Measurements from ENCODE around the gene GPR78.

Gene GPR78

DNA sequence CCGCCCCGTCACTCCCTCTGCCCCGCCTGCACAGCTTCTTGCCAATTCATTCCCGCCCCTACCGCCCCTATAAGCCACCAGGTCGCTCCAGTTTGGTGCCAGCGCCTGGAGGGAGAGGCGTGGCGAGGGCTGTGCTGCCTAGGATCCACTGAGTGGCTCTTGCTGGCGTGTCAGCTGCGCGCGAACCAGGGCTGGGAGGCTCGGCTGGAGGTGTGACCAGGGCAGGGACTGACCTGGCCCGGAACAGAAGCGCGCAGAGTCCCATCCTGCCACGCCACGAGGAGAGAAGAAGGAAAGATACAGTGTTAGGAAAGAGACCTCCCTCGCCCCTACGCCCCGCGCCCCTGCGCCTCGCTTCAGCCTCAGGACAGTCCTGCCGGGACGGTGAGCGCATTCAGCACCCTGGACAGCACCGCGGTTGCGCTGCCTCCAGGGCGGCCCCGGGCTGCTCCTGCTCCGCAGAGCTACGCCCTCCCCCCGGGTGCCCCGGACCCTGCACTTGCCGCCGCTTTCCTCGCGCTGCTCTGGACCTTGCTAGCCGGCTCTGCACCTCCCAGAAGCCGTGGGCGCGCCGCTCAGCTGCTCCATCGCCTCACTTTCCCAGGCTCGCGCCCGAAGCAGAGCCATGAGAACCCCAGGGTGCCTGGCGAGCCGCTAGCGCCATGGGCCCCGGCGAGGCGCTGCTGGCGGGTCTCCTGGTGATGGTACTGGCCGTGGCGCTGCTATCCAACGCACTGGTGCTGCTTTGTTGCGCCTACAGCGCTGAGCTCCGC, at the start of gene GPR78:
GPR78 (plus strand) TSS at position 72 of the 773 bp plus-strand sequence; CDS start at position 663, 591 bp downstream.
- ATAC-seq: peak; percentile 94
- no peak for TF ChIP-seq RARB (CRISPR knock-in tag; IDR thresholded peaks at IDR 0.05)
- 0 out of 2 replicates have a peak, but pooled peaks have one; percentile 33 for TF ChIP-seq ZFP3 (CRISPR knock-in tag; IDR thresholded peaks at IDR 0.05)
- no peak for TF ChIP-seq POU6F1 (CRISPR knock-in tag; IDR thresholded peaks at IDR 0.05; ENCODE audit: borderline replicate concordance, low read depth)
- no peak for TF ChIP-seq SNAI2 (CRISPR knock-in tag; IDR thresholded peaks at IDR 0.05)
- no peak for TF ChIP-seq GLIS3 (CRISPR knock-in tag; IDR thresholded peaks at IDR 0.05)
- TF ChIP-seq ZNF8 (CRISPR knock-in tag; IDR thresholded peaks at IDR 0.05): no peak
- TF ChIP-seq, protein P1, sequence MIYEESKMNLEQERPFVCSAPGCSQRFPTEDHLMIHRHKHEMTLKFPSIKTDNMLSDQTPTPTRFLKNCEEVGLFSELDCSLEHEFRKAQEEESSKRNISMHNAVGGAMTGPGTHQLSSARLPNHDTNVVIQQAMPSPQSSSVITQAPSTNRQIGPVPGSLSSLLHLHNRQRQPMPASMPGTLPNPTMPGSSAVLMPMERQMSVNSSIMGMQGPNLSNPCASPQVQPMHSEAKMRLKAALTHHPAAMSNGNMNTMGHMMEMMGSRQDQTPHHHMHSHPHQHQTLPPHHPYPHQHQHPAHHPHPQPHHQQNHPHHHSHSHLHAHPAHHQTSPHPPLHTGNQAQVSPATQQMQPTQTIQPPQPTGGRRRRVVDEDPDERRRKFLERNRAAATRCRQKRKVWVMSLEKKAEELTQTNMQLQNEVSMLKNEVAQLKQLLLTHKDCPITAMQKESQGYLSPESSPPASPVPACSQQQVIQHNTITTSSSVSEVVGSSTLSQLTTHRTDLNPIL (CRISPR knock-in tag; IDR thresholded peaks at IDR 0.05; ENCODE audit: low read depth): no peak
- TF ChIP-seq ZC3H10 (CRISPR knock-in tag; IDR thresholded peaks at IDR 0.05): no peak
- no peak for TF ChIP-seq CSDC2 (CRISPR knock-in tag; IDR thresholded peaks at IDR 0.05)

DNA sequence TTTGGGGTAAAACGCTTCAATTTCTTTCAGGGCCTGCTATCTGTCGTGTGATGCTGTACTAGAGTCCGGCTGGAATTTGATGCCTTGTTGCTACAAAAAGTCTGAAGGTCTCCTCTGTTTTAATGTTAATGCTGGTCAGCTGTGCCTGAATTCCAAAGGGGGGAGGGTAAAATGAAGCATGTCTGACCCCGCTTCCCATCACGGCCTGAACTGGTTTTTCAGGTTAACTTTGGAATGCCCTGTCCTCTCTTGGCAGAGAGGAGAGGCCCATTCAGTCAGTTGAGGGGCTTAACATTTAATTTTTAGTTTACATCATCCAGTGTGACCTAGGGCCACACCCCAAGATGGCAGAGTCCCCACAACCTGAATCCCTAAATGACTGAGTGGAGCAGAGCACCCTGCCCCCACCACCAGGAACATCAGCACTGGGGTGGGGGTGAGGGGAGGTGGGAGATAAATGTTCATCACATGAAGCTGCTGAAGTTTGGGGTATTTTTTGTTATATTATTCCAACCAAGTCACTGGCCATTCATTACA, 47.9 kb upstream of the GPR78 start:
- ATAC-seq: no peak
- TF ChIP-seq SNAI2 (CRISPR knock-in tag; IDR thresholded peaks at IDR 0.05) (no peak), ZNF70 (CRISPR knock-in tag; IDR thresholded peaks at IDR 0.05) (no peak), CSDC2 (CRISPR knock-in tag; IDR thresholded peaks at IDR 0.05) (no peak), TCF4 (CRISPR knock-in tag; IDR thresholded peaks at IDR 0.05; ENCODE audit: borderline replicate concordance) (no peak), ZFP3 (CRISPR knock-in tag; IDR thresholded peaks at IDR 0.05) (no peak), CSRNP3 (CRISPR knock-in tag; IDR thresholded peaks at IDR 0.05) (no peak), ZFP30 (CRISPR knock-in tag; IDR thresholded peaks at IDR 0.05) (no peak), OSR1 (CRISPR knock-in tag; IDR thresholded peaks at IDR 0.05) (no peak), ISL1 (CRISPR knock-in tag; IDR thresholded peaks at IDR 0.05) (no peak), RARB (CRISPR knock-in tag; IDR thresholded peaks at IDR 0.05) (no peak), ESRRG (CRISPR knock-in tag; IDR thresholded peaks at IDR 0.05) (no peak), TOX (CRISPR knock-in tag; IDR thresholded peaks at IDR 0.05; ENCODE audit: borderline replicate concordance) (no peak)
- TF ChIP-seq, protein P1 (CRISPR knock-in tag; IDR thresholded peaks at IDR 0.05; ENCODE audit: low read depth): no peak

DNA sequence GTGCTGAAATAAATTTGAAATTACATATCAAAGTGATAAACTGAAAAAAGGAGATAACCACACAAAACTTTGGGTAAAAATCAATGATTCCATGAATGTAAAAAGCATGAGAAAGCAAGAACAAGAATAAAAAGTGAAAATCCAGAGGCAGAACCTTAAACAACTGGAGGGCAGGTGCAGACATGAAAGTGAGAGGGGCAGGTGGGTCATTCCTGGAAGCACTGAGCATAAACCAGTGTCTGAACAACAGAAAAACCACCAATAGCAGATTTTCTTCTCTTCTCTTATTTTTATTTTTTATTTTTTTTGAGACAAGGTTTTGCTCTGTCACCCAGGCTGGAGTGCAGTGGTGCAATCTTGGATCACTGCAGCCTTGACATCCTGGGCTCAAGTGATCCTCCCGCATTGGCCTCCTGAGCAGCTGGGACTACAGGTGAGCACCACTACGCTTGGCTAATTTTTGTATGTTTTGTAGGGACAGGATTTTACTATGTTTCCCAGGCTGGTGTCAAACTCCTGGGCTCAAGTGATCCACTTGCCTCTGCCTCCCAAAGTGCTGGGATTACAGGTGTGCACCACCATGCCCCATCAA, 46.8 kb upstream of the GPR78 start:
- TF ChIP-seq GLIS3 (CRISPR knock-in tag; IDR thresholded peaks at IDR 0.05) (no peak), ZNF8 (CRISPR knock-in tag; IDR thresholded peaks at IDR 0.05) (no peak), ZNF70 (CRISPR knock-in tag; IDR thresholded peaks at IDR 0.05) (no peak), TCF4 (CRISPR knock-in tag; IDR thresholded peaks at IDR 0.05; ENCODE audit: borderline replicate concordance) (no peak), CSDC2 (CRISPR knock-in tag; IDR thresholded peaks at IDR 0.05) (no peak), ZFP3 (CRISPR knock-in tag; IDR thresholded peaks at IDR 0.05) (no peak), ZNF565 (CRISPR knock-in tag; conservative IDR thresholded peaks at IDR 0.05; ENCODE audit: low read depth) (no peak), ZFP30 (CRISPR knock-in tag; IDR thresholded peaks at IDR 0.05) (no peak), CSRNP3 (CRISPR knock-in tag; IDR thresholded peaks at IDR 0.05) (no peak), POU6F1 (CRISPR knock-in tag; IDR thresholded peaks at IDR 0.05; ENCODE audit: borderline replicate concordance, low read depth) (no peak), ZC3H10 (CRISPR knock-in tag; IDR thresholded peaks at IDR 0.05) (no peak)
- ATAC-seq: no peak
